Keratinocyte (primary cell): ENCODE measurements around the gene USP31. TPM values are rescaled to one million over a fixed set of nuclear protein-coding genes. Genes with fewer than 3 reads are reported as not detected.

Source experiments
- DNase-seq: peaks from one replicate; pipeline ENCODE4 v3.0.0-alpha.2; 2011; ENCODE audit warnings: low read depth, missing footprints, low spot score
- FAIRE-seq: peaks from 2 replicates; lab custom pipeline; 2011; peaks lifted over from hg19 to GRCh38; lab: Jason Lieb, UNC
- H2AFZ ChIP-seq: 2 replicates; pipeline ENCODE4 v1.6.0; 2012; ENCODE audit warnings: low read length, control low read depth, inconsistent platforms; ENCODE audit not compliant: control insufficient read depth
- H3K27ac ChIP-seq: 2 replicates; pipeline ENCODE4 v1.5.1; 2011; ENCODE audit warnings: low read length; ENCODE audit not compliant: control insufficient read depth, insufficient read depth
- H3K27me3 ChIP-seq: 3 replicates; pipeline ENCODE4 v1.6.0; 2011; ENCODE audit warnings: low read length; ENCODE audit not compliant: control insufficient read depth, insufficient read depth; ENCODE audit errors: extremely low read depth
- H3K36me3 ChIP-seq, 2 experiments: 2 replicates in 1 of 2; 3 replicates in 1 of 2; pipeline ENCODE4 v1.5.1; 2011; ENCODE audit warnings: low read length in 2 of 2, mild to moderate bottlenecking in 1 of 2; ENCODE audit not compliant: control insufficient read depth in 2 of 2, insufficient read depth in 2 of 2; ENCODE audit errors: extremely low read depth in 1 of 2
- H3K4me1 ChIP-seq: 3 replicates; pipeline ENCODE4 v1.5.1; 2011; ENCODE audit warnings: low read length; ENCODE audit not compliant: control insufficient read depth, insufficient read depth; ENCODE audit errors: extremely low read depth
- H3K4me2 ChIP-seq: 3 replicates; pipeline ENCODE4 v1.6.0; 2011; ENCODE audit warnings: low read depth, low read length; ENCODE audit not compliant: control insufficient read depth, insufficient read depth; ENCODE audit errors: extremely low read depth
- H3K4me3 ChIP-seq, 3 experiments: fragments of 200-600 bp in 1 of 3; sonication (generic) in 1 of 3; 2 replicates in 2 of 3; 3 replicates in 1 of 3; pipeline ENCODE4 v1.5.1; 2011 to 2016; ENCODE audit warnings: low read length in 3 of 3, mild to moderate bottlenecking in 3 of 3, control low read depth in 2 of 3, inconsistent platforms in 1 of 3, low read depth in 1 of 3, mixed read lengths in 1 of 3, mixed run types in 1 of 3, moderate library complexity in 1 of 3; ENCODE audit not compliant: control insufficient read depth in 2 of 3, insufficient read depth in 2 of 3; ENCODE audit errors: extremely low read depth in 1 of 3
- H3K79me2 ChIP-seq: 2 replicates; pipeline ENCODE4 v1.6.0; 2012; ENCODE audit warnings: low read length; ENCODE audit not compliant: control insufficient read depth, insufficient read depth
- H3K9ac ChIP-seq: 3 replicates; pipeline ENCODE4 v1.6.0; 2011; ENCODE audit warnings: low read length; ENCODE audit not compliant: control insufficient read depth, insufficient read depth; ENCODE audit errors: extremely low read depth
- H3K9me1 ChIP-seq: 3 replicates; pipeline ENCODE4 v1.6.0; 2011; ENCODE audit warnings: low read length; ENCODE audit not compliant: control insufficient read depth, insufficient read depth; ENCODE audit errors: extremely low read depth
- H3K9me3 ChIP-seq: 2 replicates; pipeline ENCODE4 v1.5.1; 2012; ENCODE audit warnings: low read depth, low read length; ENCODE audit not compliant: control insufficient read depth
- H4K20me1 ChIP-seq: 3 replicates; pipeline ENCODE4 v1.6.0; 2011; ENCODE audit warnings: low read length; ENCODE audit not compliant: control insufficient read depth, insufficient read depth; ENCODE audit errors: extremely low read depth
- CTCF ChIP-seq, 3 experiments: IDR thresholded peaks in 1 of 3; conservative IDR thresholded peaks in 1 of 3; optimal IDR thresholded peaks in 1 of 3; 2 replicates in 2 of 3; 3 replicates in 1 of 3; pipeline versions ENCODE3 to v1.5.1; 2011; ENCODE audit warnings: low read length in 3 of 3, mild to moderate bottlenecking in 3 of 3, moderate library complexity in 2 of 3, control low read depth in 1 of 3, inconsistent platforms in 1 of 3; ENCODE audit not compliant: insufficient read depth in 2 of 3; ENCODE audit errors: extremely low read depth in 1 of 3
- EZH2 ChIP-seq: IDR thresholded peaks from one replicate; pipeline ENCODE4 v1.6.1; 2012; ENCODE audit warnings: inconsistent platforms, mild to moderate bottlenecking, low read length, moderate library complexity
- dilution Hi-C: fragments of 300-500 bp; cut with MboI; formaldehyde crosslinking; loops from one replicate; pipeline ENCODE4 v1.7.0; 2020; ENCODE audit warnings: low sequenced_read_pairs; ENCODE audit not compliant: extremely low pct_ligation_motif_present
- polyA plus RNA-seq, 5 experiments: library from polyadenylated mRNA; depleted of rRNA in 3 of 5; stranded (reverse) in 3 of 5; stranded (forward) in 1 of 5; unstranded in 1 of 5; fragments of >200 nt; gene quantifications; 1 replicate in 1 of 5; 2 replicates in 3 of 5; 3 replicates in 1 of 5; pipeline versions ENCODE4 v1.2.1 to v1.2.3, GENCODE V29; 2011 to 2012; ENCODE audit warnings: missing spikeins in 2 of 5, low read depth in 1 of 5, low replicate concordance in 1 of 5

Gene USP31
- polyA plus RNA-seq, 1 donor (not counting 4 experiments of a cell fraction or from before 2014, with no cell fraction given), result 16.3 TPM

- Histone ChIP-seq H3K36me3 (no peaks in the 10 kb centered on the region), H3K79me2 (no peaks in the 10 kb centered on the region), H3K9me3 (no peaks in the 10 kb centered on the region), H3K27ac (no peak overlapping the region), H3K9ac (no peak overlapping the region), H3K4me3 (peak overlapping the region in 1 of 3 experiments; percentile 49), H3K4me1 (peaks cover 11% of the 10 kb centered on the region), H3K27me3 (peaks cover 45% of the 10 kb centered on the region), H4K20me1 (no peaks in the 10 kb centered on the region), H3K9me1 (no peaks in the 10 kb centered on the region), H2AFZ (no peak overlapping the region), H3K4me2 (peak overlapping the region; percentile 67)
- no peak for DNase-seq
- dilution Hi-C loops, result no loop called here
- TF ChIP-seq EZH2 (no peak), CTCF (optimal IDR thresholded peaks at IDR 0.05 in 1 of 3, IDR thresholded peaks at IDR 0.05 in 1 of 3, conservative IDR thresholded peaks at IDR 0.05 in 1 of 3; ENCODE audit: extremely low read depth in 1 of 3, insufficient read depth in 2 of 3, low read length in 3 of 3) (no peak)
- no peak for FAIRE-seq
Observed at GRCh38 chr16:23183543-23183862, 34.3 kb upstream of the USP31 start.

DNA sequence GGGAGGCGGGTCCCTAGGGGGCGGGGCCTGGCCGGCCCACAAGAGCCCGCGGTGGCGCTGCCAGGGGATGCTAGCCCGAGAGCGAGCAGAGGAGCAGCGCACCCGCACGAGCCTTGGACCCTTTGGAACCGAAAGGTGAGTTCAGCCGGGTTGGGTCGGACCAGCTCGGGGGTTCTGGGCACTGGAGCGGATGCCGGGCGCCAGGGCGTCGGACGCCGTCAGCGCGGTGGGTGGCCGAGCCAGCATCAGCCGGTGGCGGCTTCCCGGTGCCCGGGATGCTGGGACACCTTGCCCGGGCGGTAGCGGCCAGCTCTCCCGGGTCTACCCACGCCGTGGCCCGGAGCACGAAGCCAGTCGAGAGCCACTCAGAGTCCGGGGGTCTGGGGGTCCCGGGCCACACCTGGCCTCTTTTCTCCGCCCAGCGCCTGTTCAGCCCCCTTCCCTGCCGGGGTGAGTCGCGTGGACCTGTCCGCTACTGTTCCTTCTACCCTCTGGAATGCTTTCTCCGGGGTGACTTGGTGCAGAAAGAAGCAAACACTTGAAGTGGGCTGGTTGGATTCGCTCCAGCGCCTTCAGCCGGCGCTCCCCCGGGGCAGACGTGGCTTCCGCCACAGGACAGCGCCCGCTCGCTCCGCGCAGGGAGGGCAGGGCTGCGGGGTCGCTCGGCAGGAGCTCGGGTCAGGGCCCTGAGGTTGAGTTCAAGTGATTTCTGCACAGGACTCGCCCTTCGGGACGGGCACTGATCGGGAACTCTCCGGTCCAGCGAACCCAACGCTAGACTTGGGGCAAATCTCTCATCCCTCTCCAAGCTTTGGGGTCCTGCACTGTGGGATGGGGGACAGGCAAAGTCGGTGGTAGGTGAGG, 33.7 kb upstream of the USP31 start, which contains the start of gene SCNN1G:
Gene SCNN1G (plus strand): TSS at position 67 of the 864 bp plus-strand sequence. CDS start 3,527 bp downstream, outside the sequence.
- peak within 1 kb of the TSS; percentile 67 for H3K4me2 ChIP-seq
- peaks cover 45% of the 10 kb centered on the region for H3K27me3 ChIP-seq
- TF ChIP-seq EZH2, result peak; percentile 84
- no peak for TF ChIP-seq CTCF (optimal IDR thresholded peaks at IDR 0.05 in 1 of 3, IDR thresholded peaks at IDR 0.05 in 1 of 3, conservative IDR thresholded peaks at IDR 0.05 in 1 of 3; ENCODE audit: extremely low read depth in 1 of 3, insufficient read depth in 2 of 3, low read length in 3 of 3)
- no peaks in the 10 kb centered on the region for H3K9me1 ChIP-seq
- peaks cover 11% of the 10 kb centered on the region for H3K4me1 ChIP-seq
- dilution Hi-C loops, result no loop called here
- H4K20me1 ChIP-seq, result no peaks in the 10 kb centered on the region
- no peak for FAIRE-seq
- no peak within 1 kb of the TSS for H3K27ac ChIP-seq
- peak within 1 kb of the TSS; percentile 22 for H3K9ac ChIP-seq
- no peaks in the 10 kb centered on the region for H3K9me3 ChIP-seq
- DNase-seq, result no peak
- peak within 1 kb of the TSS; percentile 47 to 49 (median 48) for H3K4me3 ChIP-seq
- H2AFZ ChIP-seq, result peak within 1 kb of the TSS; percentile 16
- no peaks in the 10 kb centered on the region for H3K79me2 ChIP-seq
- no peaks in the 10 kb centered on the region for H3K36me3 ChIP-seq
